Stimulated activated naive B cell treated with anti-CD40 and anti-IgM and Interleukin-4, amounts not matched to agents 10 μg/mL and 1 μg/mL and 100 μg/mL, for 72 hours (primary cell): Measurements from ENCODE around the gene AKAP13.
A peak's percentile ranks its signal among the peaks of the same experiment; 100 is the strongest.

Source experiments
- ATAC-seq, 2 donors: fragments of 150-1000 bp; cut with Tn5 transposase; replicated peaks; 2 replicates each; pipeline ENCODE4 v1.10.0; 2021; ENCODE audit warnings: moderate library complexity in 1 of 2
- DNase-seq: peaks from one replicate; pipeline ENCODE4 v3.0.0; 2021
- H3K27ac Mint-ChIP-seq: one replicate; pipeline ENCODE4 v1.8.0; 2022; ENCODE audit warnings: mild to moderate bottlenecking, mixed read lengths
- H3K27me3 Mint-ChIP-seq, 2 donors: one replicate each; pipeline ENCODE4 v1.8.0; 2022; ENCODE audit warnings: mixed read lengths in 2 of 2
- H3K36me3 Mint-ChIP-seq, 2 donors: one replicate each; pipeline ENCODE4 v1.8.0; 2022; ENCODE audit warnings: mixed read lengths in 2 of 2, mild to moderate bottlenecking in 1 of 2
- H3K4me1 Mint-ChIP-seq, 2 donors: one replicate each; pipeline ENCODE4 v1.8.0; 2022; ENCODE audit warnings: mixed read lengths in 2 of 2, mild to moderate bottlenecking in 1 of 2
- H3K4me3 Mint-ChIP-seq, 2 donors: one replicate each; pipeline ENCODE4 v1.8.0; 2022; ENCODE audit warnings: mild to moderate bottlenecking in 2 of 2, mixed read lengths in 2 of 2, moderate library complexity in 1 of 2
- H3K9me3 Mint-ChIP-seq, 2 donors: one replicate each; pipeline ENCODE4 v1.8.0; 2022; ENCODE audit warnings: mixed read lengths in 2 of 2, mild to moderate bottlenecking in 1 of 2

AKAP13 gene

DNA sequence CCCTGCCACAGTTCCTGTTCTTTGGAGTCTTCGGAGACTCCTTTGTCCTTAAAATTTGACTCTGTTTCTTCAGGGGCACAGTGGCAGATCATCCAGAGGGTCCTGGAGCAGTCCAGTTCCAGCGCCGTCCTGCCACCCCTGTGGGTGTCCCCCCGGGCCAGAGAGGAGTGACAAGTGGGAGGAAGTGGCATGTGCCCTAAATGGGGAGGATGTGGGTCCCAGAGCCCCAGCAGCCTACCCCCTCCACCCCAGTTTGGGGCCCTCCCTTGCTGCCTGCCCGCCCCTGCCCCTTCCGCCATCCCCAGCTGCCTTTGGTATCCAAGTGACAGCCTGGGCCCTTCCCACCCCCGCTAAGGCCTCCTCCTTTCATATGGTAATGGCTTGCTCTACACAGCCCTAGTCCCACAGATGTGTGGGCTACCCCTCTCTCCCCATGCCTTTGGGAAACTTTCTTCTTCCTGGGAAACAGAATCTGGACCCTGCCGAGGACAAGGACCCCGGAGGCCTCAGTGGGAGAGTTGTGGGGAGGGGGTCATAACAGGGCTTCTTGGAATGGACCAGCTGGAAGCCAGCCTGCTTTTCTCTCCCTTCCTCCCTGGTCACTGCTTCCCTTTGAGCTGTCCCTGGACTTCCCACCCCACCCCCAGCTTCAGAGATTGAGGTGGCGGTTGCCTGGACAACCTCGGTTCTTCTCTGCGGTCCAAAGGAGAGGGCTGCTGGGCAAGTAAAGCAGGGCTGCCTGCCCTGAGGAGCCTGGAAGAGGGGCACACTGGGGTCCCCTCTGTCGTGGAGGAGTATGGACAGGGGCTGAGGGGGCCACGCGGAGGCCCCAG is 371.1 kb downstream of the AKAP13 start:
- peak; percentile 24 to 25 for ATAC-seq
- H3K4me3 Mint-ChIP-seq = no peak overlapping the region

DNA sequence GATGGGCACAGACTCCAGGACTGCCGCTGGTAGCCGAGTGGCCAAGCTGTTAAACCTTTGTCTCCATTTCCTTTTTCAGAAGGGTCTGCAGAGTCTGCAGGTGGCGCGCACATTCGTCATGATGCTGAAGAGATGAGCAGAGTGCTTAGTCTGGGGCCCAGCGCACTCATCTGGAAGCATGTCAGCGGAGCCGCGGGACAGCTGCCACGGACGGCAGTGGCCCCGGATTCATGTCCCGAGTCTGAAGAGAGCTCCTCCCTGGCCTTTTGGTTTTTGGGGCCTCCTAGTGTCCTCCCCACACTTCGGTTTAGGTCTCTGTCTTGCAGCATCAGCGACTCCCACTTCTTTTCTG is 371.7 kb downstream of the AKAP13 start:
- no peak for DNase-seq
- H3K4me3 Mint-ChIP-seq = no peak overlapping the region
- H3K36me3 Mint-ChIP-seq = peaks cover 4 to 26% of the 10 kb centered on the region in 2 donors
- ATAC-seq = no peak
- H3K27me3 Mint-ChIP-seq = no peaks in the 10 kb centered on the region
- no peak overlapping the region for H3K27ac Mint-ChIP-seq
- H3K4me1 Mint-ChIP-seq = peaks cover 8 to 11% of the 10 kb centered on the region in 2 donors
- H3K9me3 Mint-ChIP-seq = no peaks in the 10 kb centered on the region

More for the DNA sequence above, 371.1 kb downstream of the AKAP13 start:
- DNase-seq = no peak
- H3K27me3 Mint-ChIP-seq = no peaks in the 10 kb centered on the region
- H3K36me3 Mint-ChIP-seq = peaks cover 7 to 32% of the 10 kb centered on the region in 2 donors
- peaks cover 8 to 11% of the 10 kb centered on the region in 2 donors for H3K4me1 Mint-ChIP-seq
- H3K27ac Mint-ChIP-seq = peak overlapping the region; percentile 11
- H3K9me3 Mint-ChIP-seq = no peaks in the 10 kb centered on the region

DNA sequence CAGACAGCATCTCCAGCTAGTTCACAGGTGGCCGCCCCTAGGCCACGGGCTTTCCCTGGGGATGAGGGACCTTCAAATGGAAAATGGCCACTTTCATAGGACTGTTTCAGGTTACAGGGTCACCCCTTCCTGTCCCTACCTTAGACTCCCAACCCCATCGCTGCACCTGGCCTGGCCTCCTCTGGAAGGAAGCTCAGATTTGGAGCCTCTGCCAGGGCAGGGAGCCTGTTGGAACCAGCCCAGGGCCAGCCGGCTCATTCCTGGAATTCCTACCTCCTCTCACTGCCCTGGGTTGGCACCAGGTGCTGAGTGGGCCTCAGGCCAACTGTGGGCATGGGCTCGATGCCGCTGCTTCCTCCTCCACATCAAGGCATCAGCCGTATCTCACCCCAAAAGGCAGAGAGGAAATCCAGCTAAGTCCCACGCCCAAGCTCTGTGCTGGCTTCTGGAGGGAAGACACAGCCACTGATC is 372.1 kb downstream of the AKAP13 start:
- Mint-ChIP-seq H3K4me1 (peaks cover 8 to 11% of the 10 kb centered on the region in 2 donors), H3K36me3 (peaks cover 3 to 22% of the 10 kb centered on the region in 2 donors), H3K9me3 (no peaks in the 10 kb centered on the region), H3K4me3 (no peak overlapping the region), H3K27me3 (no peaks in the 10 kb centered on the region), H3K27ac (peak overlapping the region; percentile 88)
- ATAC-seq (no peak), DNase-seq (no peak)

DNA sequence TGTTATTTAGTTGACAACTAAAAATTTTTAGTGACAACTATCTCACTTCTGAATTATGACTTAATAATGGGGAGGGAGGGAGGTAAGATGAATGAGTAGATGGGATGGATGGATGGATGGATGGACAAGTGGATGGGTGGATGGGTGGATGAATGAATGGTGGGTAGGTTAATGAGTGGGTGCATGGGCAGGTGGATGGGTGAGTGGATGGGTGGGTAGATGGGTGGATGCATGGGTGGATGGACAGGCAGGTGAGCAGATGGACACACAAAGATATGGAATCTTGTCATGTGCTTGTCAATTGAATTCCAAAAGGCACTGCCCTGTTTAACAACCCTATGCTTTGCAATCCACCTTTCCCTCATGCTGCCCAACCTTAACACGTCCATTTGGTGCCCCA is 372.9 kb downstream of the AKAP13 start:
- DNase-seq (no peak), ATAC-seq (no peak)
- Mint-ChIP-seq H3K4me1 (peaks cover 8 to 11% of the 10 kb centered on the region in 2 donors), H3K27me3 (no peaks in the 10 kb centered on the region), H3K36me3 (peaks cover 3 to 23% of the 10 kb centered on the region in 2 donors), H3K9me3 (no peaks in the 10 kb centered on the region), H3K27ac (no peak overlapping the region), H3K4me3 (no peak overlapping the region)

DNA sequence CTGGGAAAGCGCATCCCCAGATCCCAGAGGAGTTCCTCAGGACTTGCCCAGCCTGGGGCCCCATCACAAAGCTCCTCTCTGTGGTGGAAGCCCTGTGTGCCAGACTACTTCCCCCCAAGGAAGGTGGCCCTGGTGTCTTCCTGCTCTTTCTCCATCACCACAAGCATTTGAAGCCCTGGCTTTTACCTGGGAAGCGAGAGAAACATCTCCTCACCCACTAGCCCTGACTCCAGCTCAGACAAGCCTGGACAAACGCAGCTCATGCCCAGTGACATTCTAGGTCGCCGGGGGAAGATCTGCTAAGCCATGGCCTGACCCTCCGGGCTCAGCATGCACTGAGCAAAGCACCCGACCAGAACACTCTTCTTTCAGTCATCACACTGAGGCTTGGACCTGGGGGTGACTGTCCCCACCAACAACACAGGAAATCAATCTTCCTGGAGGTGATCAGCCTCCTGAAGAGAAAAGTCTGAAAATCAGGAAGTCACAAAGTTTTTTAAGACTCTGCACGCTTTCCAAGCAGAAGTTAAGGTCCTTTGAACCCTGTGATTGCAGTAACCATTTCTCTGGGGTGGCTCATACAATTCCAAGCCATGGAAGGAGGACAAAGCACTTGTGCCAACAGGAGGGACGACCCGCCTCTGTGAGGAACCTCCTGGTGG is 373.5 kb downstream of the AKAP13 start:
- no peaks in the 10 kb centered on the region for H3K9me3 Mint-ChIP-seq
- H3K36me3 Mint-ChIP-seq = peaks cover under 1 to 18% of the 10 kb centered on the region in 2 donors
- H3K27ac Mint-ChIP-seq = peak overlapping the region; percentile 47
- H3K4me1 Mint-ChIP-seq = peaks cover 8 to 11% of the 10 kb centered on the region in 2 donors
- ATAC-seq (no peak), DNase-seq (no peak)
- H3K4me3 Mint-ChIP-seq = no peak overlapping the region
- H3K27me3 Mint-ChIP-seq = no peaks in the 10 kb centered on the region

DNA sequence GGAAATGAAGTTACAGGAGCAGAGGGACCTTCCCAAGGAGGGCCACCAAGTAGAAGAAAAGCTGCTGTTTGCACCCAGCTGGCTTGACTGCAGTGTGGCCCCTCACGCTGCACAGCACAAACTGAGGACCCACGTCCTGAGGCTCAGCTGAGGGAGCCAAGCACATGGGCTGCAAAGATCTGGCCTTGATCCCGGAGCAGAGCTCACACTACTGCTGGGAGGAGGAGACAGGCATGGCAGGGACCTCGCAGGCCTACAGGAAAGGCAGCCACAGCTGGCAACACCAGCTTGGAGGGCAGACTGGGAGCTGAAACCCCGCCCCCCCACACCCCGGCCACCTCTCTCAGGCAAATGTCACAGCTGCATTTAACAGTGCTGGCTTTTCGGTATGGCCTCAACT is 374.6 kb downstream of the AKAP13 start:
- Mint-ChIP-seq H3K27me3 (no peaks in the 10 kb centered on the region), H3K4me3 (no peak overlapping the region), H3K9me3 (no peaks in the 10 kb centered on the region)

DNA sequence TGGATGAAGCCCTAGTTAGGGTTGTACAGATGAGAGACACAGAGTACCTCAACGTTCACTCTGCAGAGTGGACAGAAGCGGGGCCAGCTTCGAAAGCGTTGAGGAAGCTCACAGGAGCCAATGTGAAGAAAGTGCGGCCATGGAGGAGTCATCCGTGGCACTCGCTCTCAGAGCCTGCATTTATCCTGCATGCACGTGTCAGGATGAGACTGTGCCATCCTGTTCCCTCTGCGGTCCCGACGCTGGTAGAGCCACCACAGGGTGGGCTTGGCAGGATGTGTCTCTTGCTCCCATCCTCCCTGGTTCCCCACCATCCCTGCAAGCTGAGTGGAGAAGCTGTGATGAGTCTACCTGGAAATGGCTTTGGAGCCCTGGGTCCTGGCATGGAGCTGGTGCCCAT is 375.1 kb downstream of the AKAP13 start:
- Mint-ChIP-seq H3K4me1 (peaks cover 8% of the 10 kb centered on the region in 2 donors), H3K36me3 (peaks cover 0 to 11% of the 10 kb centered on the region in 2 donors), H3K27ac (no peak overlapping the region), H3K9me3 (no peaks in the 10 kb centered on the region), H3K27me3 (no peaks in the 10 kb centered on the region), H3K4me3 (no peak overlapping the region)
- ATAC-seq (no peak), DNase-seq (no peak)

More for the DNA sequence above, 374.6 kb downstream of the AKAP13 start:
- no peak for ATAC-seq
- no peak for DNase-seq
- H3K4me1 Mint-ChIP-seq = peaks cover 8 to 11% of the 10 kb centered on the region in 2 donors
- H3K36me3 Mint-ChIP-seq = peaks cover 0 to 11% of the 10 kb centered on the region in 2 donors
- no peak overlapping the region for H3K27ac Mint-ChIP-seq

DNA sequence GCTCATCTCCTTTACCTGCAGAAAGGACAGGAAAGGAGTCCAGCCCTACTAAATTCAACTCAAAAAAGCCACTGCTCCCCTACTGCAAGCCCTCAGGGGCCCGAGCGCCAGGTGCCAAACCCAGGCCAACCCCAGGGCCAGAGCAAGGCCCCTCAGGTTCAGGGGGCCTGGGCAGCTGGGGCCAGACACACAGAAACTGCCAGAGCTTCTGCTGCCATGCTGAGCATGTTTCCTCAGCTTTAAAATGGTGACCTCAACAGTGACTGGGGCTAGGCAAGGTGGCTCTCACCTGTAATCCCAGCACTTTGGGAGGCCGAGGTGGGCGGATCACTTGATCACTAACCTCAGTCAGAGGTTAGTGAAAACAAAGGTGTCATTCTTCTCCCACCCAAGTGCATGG is 375.5 kb downstream of the AKAP13 start:
- peaks cover 4 to 8% of the 10 kb centered on the region in 2 donors for H3K4me1 Mint-ChIP-seq
- H3K27ac Mint-ChIP-seq = no peak overlapping the region
- no peak for ATAC-seq
- peaks cover 0 to 11% of the 10 kb centered on the region in 2 donors for H3K36me3 Mint-ChIP-seq
- no peak for DNase-seq
- H3K4me3 Mint-ChIP-seq = no peak overlapping the region
- no peaks in the 10 kb centered on the region for H3K27me3 Mint-ChIP-seq
- H3K9me3 Mint-ChIP-seq = no peaks in the 10 kb centered on the region

DNA sequence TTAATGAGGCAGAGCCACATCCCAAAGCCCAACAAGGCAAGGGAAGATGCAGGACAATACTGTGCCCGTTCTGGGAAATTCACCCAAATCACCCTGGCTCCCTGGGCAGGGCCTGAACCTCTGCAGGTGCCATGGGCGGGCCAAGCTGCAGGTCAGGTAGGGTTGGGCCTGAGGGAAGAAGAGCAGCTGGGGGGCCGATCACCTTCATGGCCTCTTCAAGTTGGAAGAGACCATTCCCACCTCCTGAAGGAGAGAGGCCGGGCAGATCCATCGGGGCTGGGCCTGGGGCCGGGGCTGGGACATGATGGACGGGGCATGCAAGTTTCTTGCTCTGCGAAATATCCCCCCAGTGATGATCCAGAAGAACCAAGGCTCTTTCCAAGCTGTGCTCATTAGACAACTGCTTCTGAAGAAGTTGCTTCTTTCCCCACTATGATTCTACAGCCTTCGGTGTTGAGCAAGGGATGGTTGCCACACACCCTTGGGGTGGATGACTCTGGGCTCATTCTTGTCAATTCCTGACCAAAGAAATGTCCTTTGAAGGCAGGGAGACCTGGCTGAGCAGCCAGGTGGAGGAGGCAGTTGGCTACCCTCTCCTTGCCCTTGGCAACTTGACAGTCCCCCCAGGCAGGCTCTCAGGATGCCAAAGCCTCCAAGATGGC is 376.1 kb downstream of the AKAP13 start:
- H3K27me3 Mint-ChIP-seq = no peaks in the 10 kb centered on the region
- H3K9me3 Mint-ChIP-seq = no peaks in the 10 kb centered on the region
- H3K4me1 Mint-ChIP-seq = peaks cover 4 to 8% of the 10 kb centered on the region in 2 donors
- H3K4me3 Mint-ChIP-seq = no peak overlapping the region
- H3K36me3 Mint-ChIP-seq = peaks cover 0 to 11% of the 10 kb centered on the region in 2 donors
- no peak overlapping the region for H3K27ac Mint-ChIP-seq
- no peak for DNase-seq
- no peak for ATAC-seq

DNA sequence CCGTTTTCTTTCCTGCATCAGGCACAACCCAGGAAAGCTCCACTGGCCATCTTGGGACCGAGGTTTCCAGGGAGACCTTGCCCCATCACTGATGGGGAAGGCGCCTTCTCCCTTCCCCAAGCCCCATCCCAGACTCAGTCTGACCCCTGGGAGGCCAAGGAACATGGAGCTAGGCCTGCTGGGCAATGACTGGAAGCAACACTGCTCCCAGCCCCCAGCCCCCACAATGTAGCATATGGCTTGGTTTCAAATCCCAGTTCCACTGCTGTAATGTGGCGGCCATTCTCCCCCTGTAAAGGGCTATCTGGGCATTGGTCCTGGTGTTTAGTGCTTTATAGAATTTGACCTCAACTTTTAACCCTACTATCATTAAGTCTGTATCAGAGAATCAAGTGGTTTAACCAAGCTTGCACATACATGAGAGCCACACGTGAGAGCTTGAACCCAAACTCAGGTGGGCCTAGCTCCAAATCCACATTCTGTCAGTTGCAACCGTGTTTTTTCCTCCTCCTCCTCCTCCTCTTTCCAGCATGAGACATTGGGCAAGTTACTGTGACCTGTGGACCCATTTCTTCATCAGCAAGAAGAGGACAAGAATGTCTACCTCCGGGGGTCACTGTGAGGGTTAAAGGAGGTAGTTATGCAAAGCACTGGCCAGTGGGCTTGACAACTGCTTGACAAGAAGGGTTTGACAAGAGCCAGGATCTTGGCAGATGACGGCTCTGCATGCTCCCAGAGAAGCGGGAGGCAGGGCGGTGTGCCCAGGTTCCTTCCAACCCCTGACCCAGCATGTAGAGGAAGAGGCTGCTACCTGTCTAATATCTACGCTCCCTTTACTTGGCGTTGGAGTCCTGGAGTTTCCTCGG is 376.9 kb downstream of the AKAP13 start:
- no peaks in the 10 kb centered on the region for H3K27me3 Mint-ChIP-seq
- no peak for ATAC-seq
- peaks cover 4 to 8% of the 10 kb centered on the region in 2 donors for H3K4me1 Mint-ChIP-seq
- peaks cover 0 to 11% of the 10 kb centered on the region in 2 donors for H3K36me3 Mint-ChIP-seq
- H3K9me3 Mint-ChIP-seq = no peaks in the 10 kb centered on the region
- H3K27ac Mint-ChIP-seq = no peak overlapping the region
- no peak for DNase-seq
- no peak overlapping the region for H3K4me3 Mint-ChIP-seq

DNA sequence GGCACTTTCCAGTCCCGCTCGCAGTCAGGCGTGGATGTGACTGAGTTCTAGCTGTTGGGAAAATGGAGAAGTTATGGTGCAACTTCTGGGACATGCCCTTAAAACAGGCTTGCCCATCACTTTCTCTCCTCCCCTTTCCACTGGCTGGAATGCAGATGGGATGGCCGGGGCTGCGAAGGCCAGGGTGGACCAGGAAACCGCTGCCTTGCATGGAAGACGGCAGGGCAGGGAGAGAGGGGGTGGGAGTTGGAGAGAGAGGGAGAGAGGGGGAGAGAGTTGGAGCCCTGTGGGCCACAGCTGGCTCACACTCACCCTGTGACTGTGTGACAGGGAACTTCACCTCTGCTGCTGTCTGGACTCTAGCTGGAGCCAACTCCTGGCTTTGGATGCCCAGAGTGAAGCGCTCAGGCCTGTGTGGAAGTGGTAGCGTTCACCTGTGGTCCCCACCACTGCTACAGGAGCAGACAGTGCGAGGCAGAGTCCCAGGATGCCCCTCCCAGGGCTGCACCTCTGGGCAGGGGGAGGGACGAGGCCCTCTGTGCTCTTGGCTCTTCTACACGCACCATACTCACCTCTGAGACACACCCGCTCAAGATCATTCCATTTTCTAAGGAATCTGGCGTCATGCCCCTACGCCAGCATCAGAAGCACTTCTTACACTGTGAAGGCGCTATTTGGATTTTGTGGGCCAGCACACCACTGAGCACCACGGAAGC is 377.7 kb downstream of the AKAP13 start:
- Mint-ChIP-seq H3K9me3 (no peaks in the 10 kb centered on the region), H3K4me1 (peaks cover 4 to 5% of the 10 kb centered on the region in 2 donors), H3K27me3 (no peaks in the 10 kb centered on the region), H3K36me3 (peaks cover 0 to 7% of the 10 kb centered on the region in 2 donors), H3K4me3 (no peak overlapping the region), H3K27ac (no peak overlapping the region)
- ATAC-seq (no peak), DNase-seq (no peak)

DNA sequence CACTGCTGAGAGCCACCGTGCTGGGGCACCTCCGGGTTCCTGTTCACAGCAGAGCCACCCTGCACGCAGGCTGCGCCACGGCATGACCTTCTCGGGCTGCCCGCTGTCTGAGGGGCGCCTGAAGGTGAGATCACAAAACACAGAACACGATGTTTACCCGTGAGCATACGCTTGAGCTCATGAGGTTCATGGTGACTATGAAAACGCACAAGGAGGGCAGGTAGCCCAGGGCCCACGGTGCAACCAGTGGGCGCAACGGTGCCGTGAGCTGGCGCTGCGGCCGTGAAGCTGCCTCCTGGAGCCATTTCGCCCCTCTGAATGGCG is 378.2 kb downstream of the AKAP13 start:
- Mint-ChIP-seq H3K4me3 (no peak overlapping the region), H3K36me3 (peaks cover 0 to 8% of the 10 kb centered on the region in 2 donors), H3K9me3 (no peaks in the 10 kb centered on the region), H3K4me1 (peaks cover 4% of the 10 kb centered on the region in 2 donors), H3K27me3 (no peaks in the 10 kb centered on the region), H3K27ac (no peak overlapping the region)
- DNase-seq (no peak), ATAC-seq (no peak)

DNA sequence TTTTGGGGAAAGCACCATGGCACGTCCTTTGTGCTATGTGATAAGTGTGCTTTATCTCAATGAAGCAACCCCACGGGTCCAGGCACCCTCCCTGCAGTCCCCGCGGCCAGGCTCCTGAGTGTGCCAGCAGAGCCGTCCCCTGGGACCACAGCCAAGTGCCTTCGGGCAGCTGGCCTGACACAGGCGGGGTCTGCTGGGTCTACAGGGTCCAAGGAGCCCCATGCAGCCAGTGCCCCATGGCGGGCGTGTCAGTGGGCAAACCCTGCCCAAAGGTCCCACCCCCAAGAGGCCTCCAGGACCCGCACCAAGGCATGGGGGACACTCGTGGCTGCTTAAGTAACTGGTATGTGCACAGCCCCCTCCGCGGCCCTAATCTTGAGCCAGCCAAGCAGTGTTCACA is 379.0 kb downstream of the AKAP13 start:
- H3K4me1 Mint-ChIP-seq = peaks cover 2 to 3% of the 10 kb centered on the region in 2 donors
- H3K4me3 Mint-ChIP-seq = no peak overlapping the region
- H3K27ac Mint-ChIP-seq = no peak overlapping the region
- no peaks in the 10 kb centered on the region for H3K9me3 Mint-ChIP-seq
- H3K27me3 Mint-ChIP-seq = no peaks in the 10 kb centered on the region
- peaks cover 0 to 8% of the 10 kb centered on the region in 2 donors for H3K36me3 Mint-ChIP-seq
- ATAC-seq (no peak), DNase-seq (no peak)
